GM08714 (cell line): ENCODE results near the gene NRG3.

Experiments used
- H3K4me3 ChIP-seq: fragments of 200-500 bp; sonication (Bioruptor generic); 2 replicates; pipeline ENCODE4 v1.5.1; 2014; ENCODE audit warnings: mild to moderate bottlenecking, low read length, inconsistent platforms
- ZNF274 ChIP-seq: IDR thresholded peaks from 2 replicates; pipeline ENCODE4 v1.6.1; 2012; ENCODE audit warnings: mild to moderate bottlenecking, low read depth, low read length

The NRG3 gene

DNA sequence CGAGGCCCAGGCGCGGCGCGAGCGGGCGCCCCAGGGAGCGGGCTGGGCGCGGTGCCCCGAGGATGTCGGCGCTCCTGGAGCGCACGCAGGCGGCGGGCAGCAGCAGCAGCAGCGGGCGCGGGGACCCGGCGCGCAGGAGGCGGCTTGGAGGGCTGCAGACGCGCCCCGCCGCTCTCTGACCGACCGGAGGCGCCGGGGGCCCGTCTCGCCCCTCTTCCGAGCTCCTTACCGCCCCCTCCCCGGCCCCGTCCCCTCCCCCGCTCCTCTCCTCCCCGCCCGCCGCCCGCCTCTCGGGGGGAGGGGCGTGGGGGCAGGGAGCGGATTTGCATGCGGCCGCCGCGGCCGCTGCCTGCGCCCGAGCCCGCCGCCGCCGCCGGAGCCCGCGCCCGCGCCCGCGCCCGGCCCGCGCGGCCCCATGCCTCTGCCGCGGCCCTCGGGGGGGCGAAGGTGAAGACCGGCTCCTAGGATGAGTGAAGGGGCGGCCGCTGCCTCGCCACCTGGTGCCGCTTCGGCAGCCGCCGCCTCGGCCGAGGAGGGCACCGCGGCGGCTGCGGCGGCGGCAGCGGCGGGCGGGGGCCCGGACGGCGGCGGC, at the start of gene NRG3:
Gene NRG3, plus strand, starts transcription at position 320 of the 592 bp plus-strand sequence.
- H3K4me3 ChIP-seq, result peak within 1 kb of the TSS; percentile 48; the same call in 1 of the 2 replicates
- TF ChIP-seq ZNF274, result no peak

DNA sequence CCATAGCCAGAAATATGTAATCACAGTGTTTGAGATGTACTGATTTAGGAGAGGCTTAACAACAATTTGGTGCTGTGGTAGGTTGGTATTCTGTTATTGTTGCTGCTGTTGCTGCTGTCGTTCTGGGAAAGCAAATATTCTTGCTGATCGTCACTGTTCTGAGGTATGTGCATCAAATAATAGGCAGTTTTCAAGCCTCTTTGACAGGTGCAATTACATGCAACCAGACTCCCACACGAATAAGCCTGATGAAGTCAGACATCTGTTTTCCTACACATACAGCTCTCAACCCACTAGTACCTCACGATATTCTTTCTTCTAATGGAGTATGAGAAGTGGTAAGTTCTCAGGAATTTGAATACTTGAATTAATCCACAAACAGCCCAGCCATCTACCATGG, 46.7 kb upstream of the NRG3 start:
- H3K4me3 ChIP-seq, result no peak overlapping the region
- TF ChIP-seq ZNF274, result no peak

DNA sequence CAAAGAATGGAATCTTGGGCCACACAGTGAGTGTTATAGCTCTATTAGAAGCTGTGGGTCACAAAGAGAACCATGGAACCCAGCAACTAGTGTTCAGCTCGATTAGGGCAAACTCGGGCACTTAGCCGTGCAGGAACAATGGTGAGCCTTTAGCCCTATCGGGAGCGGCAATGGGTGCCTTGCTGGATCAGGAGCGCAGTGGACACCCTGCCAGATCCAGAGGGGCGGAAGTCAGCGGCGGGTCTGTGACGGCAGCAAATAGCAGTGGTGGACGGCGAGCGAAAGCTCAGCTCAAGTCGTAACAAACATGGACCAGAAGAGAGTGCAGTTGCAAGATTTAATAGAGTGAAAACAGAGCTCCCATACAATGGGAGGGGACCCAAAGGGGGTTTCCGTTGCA, 43.9 kb upstream of the NRG3 start:
- TF ChIP-seq ZNF274, result no peak
- no peak overlapping the region for H3K4me3 ChIP-seq

DNA sequence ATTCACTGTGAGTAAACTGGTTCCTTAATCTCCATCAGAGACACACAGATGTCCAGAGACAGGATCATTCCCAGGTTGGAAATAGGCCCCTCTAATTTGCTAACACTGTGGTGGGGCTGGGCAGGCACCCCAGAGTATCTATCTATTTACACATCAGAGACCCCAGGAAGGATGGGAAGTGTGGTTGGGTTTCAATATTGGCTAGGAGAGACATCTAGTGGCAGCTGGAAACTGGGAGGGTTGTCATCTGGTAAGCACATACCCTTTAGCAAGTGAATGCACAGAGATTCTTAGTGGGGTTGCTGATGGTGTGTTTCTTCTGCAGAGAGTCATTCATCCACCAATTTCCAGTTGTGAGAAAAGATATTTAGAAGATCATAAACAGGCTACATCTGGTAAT, 36.0 kb upstream of the NRG3 start:
- TF ChIP-seq ZNF274, result no peak
- H3K4me3 ChIP-seq, result no peak overlapping the region

DNA sequence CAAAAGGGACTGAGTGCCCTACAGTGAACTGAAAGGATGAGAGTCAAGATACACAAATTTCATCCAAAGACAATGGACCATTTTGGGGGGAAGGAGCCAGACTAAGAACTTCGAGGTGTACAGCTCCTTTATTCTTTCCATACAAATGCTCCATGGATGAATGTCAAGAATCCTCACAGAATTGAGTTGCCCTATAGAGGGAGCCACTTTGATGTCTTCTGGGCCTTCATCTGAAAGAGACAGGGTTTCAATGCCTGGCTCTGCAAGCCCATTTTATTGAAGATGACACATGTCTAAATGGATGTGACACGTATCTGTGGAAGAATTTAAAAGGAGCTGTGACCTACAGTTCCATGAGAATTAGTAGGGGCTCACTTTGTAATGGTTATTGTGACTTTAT, 32.0 kb upstream of the NRG3 start:
- H3K4me3 ChIP-seq, result no peak overlapping the region

DNA sequence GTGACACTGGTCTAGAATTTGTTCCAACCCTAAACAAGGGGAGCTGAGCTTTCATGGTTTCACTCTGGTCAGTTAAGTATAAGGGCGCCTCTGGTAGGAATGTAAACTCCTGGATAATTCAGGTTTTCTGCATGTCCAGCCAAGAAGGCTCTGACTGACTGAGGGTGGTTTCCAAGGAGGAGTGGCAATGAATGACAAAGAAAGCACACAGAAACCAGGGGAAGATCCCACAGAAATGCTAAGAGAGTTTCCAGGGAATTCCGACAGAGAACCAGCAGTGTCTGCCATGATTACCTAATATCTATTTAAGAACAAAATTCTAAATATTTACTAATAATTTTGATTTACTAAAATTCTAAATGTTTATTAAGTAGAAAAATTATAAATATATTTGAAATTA, 27.3 kb upstream of the NRG3 start:
- no peak for TF ChIP-seq ZNF274
- no peak overlapping the region for H3K4me3 ChIP-seq

More for the DNA sequence above, 32.0 kb upstream of the NRG3 start:
- no peak for TF ChIP-seq ZNF274

DNA sequence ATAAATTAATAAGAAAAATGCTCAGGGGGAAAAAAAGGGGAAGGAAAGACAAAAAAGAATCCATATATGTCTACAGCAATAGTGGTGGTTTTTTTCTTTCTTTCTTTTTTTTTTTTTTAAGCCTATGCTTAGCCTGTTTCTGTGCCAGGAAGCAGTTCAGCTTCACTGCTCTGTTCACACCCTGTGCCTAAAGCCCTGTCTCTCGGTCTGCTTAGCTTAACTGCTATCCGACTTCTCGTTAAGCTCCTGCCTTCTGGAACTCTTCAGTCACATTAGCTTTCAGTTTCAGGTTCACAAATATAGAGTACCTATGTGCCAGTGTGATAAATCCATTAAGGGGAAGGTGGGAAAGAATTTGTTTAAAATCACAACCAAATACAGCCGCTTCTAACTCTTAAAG, 26.5 kb upstream of the NRG3 start:
- no peak for TF ChIP-seq ZNF274

DNA sequence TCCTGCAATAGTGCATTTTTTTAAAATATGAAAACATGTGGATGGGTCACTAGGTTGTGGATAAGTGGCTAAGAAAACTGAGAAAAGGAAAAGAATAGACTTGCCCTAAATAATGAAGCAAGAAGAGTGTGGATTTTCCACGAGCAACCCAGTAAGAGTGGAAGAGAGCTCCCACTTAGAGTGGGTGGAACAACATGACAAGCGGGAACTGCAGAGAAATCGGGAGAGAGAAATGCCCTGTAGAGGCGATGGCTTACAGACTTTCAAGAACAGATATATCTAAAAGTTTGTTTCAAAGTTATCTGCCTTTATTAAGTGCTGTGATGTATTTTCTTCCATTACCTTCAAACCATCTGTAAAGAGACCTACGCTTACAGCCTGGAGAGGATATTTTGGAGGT, 26.1 kb upstream of the NRG3 start:
- TF ChIP-seq ZNF274, result no peak
- H3K4me3 ChIP-seq, result no peak overlapping the region

More for the DNA sequence above, 26.5 kb upstream of the NRG3 start:
- no peak overlapping the region for H3K4me3 ChIP-seq

DNA sequence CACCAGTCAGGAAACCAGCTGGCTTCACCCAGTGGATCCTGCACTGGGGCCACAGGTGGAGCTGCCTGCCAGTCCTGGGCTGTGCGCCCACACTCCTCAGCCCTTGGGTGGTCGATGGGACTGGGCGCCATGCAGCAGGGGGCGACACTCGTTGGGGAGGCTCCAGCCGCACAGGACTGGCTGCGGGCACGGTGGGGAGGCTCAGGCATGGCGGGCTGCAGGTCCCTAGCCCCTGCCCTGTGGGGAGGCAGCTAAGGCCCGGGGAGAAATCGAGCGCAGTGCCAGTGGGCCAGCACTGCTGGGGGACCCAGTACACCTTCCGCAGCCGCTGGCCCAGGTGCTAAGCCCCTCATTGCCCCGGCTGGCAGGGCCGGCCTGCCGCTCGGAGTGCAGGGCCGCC, 12.4 kb upstream of the NRG3 start:
- H3K4me3 ChIP-seq, result no peak overlapping the region
- TF ChIP-seq ZNF274, result no peak

DNA sequence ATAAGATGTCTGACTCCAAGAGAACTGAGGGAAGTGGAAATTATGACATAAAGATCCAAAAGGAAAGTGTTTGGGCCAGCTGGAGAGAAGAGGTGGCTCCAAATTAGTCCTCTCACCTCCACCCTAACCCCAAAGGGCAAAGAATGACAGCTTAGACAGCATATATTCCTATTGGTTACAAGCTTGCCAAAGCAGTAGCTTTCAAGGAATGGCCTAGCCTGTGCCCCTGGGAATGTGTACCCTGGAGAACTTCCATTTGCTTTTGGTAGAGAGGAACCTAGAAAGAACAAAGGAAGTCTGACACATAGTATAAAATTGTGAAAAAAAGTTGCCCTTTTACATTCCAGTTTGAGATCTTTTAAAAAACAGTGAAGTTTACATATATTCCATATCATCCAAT, 11.2 kb upstream of the NRG3 start:
- no peak overlapping the region for H3K4me3 ChIP-seq

DNA sequence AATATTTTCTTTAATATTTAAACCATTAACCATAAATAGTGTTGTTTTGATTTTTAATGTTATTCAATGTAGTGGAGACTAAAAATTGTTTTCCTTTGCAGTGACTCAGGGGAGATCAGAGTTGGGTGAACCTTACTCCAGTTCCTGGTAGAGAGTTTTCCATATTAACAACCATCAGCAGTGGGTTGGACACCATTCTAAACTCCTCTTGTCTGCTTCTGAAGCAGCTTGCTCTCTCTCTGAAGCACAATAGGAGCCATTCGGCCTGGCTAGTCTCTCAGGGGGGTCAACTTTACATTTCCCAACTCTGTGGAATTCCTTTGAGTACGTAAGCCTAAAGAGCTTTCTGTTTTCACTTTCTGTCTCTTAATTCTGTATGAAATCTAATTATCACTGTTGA, 9.4 kb upstream of the NRG3 start:
- no peak overlapping the region for H3K4me3 ChIP-seq
- TF ChIP-seq ZNF274, result no peak

More for the DNA sequence above, 11.2 kb upstream of the NRG3 start:
- no peak for TF ChIP-seq ZNF274

DNA sequence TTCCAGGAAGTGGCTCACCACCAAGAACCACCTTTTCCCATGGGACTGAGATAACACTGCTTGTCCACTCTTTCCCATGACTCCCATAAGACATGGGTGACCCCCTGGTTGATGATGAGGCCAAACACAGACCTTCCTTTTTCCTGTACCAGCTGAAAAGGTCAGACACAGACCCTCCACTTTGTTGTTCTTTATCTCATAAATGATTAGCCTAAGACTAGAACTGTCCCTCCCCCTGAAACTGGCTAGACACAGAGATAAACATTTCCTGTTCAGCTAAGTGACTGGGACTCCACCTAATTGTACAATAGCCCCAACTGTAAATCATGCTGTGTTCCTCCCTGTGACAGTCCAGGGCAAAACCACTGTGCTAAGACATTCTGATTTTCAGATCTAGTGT, 8.2 kb upstream of the NRG3 start:
- TF ChIP-seq ZNF274, result no peak
- no peak overlapping the region for H3K4me3 ChIP-seq

DNA sequence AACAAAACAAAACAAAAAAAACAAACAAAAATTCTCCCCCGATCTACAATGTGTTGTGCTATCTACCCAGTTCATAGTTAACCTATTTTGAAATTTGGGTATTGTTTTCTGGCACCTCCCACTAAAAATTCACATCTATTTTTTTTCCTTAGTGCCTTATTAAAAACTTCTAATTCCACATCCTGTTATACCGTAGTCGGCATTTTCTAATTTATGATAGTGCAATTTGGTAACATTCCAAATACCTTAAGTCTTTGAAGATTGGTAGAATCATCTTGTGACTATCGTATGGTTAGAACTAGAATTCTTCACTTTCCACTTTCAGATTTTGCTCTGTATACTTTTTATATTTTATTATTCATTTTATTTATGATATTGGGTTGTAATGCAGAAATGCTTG, 4.5 kb upstream of the NRG3 start:
- TF ChIP-seq ZNF274, result no peak
- no peak overlapping the region for H3K4me3 ChIP-seq

DNA sequence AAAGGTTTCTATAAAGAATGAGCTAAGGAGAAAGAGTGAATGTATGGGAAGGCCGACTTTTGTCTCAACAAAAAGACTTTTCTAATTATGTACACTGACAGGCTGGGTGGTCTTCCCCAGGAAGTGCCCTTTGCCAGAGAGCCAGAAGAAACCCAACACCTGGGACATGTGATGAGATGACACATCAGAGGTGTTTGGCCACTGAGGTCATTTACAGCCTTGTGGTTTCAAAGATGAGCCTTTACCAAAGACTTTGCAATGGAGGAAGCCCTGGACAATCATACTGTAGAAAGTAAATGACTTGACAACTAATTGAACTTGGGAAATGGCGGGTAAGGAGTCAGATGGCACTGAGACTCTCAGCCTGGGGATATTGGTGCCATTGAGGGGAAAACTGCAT, 3.4 kb upstream of the NRG3 start:
- H3K4me3 ChIP-seq, result no peak overlapping the region
- TF ChIP-seq ZNF274, result no peak

DNA sequence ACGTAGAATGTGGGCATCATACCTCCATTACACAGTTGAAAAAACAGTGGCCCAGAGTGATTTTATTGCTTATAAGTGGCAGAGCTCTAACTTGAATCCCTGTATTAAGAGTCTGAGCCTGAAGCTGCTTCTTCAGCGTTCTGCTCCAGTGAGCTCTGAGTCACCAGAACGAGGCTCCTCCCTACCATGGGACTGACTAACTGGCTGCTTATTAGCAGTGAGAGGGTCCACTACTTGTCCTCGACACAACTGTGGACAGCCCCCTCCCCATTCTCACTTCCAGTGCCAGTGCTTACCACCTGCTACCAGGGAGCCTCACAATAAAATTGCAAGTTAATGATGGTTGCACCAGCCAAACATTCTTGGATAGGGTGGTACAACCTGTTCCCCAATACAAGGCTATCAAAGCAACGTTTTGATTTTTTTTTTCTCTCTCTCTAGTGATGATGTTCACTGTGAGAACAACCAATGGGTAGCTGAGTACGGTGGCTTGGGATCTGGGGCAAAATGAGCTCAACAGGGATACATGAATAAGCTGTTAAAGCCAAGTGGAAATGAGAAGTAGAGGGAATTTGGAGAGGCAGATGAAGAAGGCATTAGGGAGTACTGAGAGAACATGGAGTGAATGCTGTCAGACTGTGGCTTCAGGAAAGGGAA, 2.7 kb upstream of the NRG3 start:
- no peak for TF ChIP-seq ZNF274
- H3K4me3 ChIP-seq, result no peak overlapping the region

DNA sequence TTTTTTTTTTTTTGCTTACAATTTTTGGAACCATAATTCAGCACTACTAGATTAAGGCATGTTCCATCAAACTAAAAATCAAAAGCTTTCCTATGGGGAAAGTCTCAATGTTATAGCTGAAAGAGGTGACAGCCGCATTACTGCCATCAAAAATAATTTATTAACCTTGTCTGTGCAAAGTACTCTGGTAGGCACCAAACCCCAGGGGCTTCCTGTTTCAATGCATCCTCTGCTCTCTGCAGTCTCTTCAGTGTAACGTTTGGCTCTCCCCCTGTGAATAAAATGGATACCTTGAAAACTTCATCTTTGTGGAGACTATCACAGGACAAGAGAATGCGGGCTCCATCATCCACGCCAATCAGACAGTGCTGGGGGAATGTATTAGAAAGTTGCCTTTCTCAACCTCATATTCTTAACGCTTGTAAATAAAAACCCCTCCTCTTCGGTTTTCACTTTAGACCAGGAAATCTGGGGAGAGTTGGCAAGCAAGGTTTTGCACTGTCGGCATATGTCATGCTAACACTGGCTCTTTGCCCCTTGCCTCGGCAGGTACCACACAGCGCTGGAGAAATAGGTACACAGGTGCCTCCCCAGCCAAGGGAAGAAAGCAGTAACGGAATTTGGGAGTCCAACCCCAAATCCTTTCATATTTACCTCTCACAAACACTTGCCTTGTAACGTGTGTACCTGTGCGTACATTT, 1.6 kb upstream of the NRG3 start:
- no peak for TF ChIP-seq ZNF274
- H3K4me3 ChIP-seq, result no peak overlapping the region
